Astrocyte (in vitro differentiated cells and primary cell): ENCODE data around the gene MYO1E. TPM values are rescaled to one million over a fixed set of nuclear protein-coding genes. Genes with fewer than 3 reads are reported as not detected.

Source experiments
- DNase-seq: peaks from one replicate; pipeline ENCODE4 v3.0.0-alpha.2; 2010; ENCODE audit warnings: low read depth
- FAIRE-seq: peaks from 2 replicates; lab custom pipeline; 2011; peaks lifted over from hg19 to GRCh38; lab: Jason Lieb, UNC
- H2AFZ ChIP-seq: 2 replicates; pipeline ENCODE4 v1.6.0; 2012; ENCODE audit warnings: low read depth, low read length, inconsistent platforms
- H3K27ac ChIP-seq: 2 replicates; pipeline ENCODE4 v1.5.1; 2011; ENCODE audit warnings: low read depth, low read length, inconsistent platforms
- H3K27me3 ChIP-seq: 2 replicates; pipeline ENCODE4 v1.6.0; 2011; ENCODE audit warnings: low read length, inconsistent platforms; ENCODE audit not compliant: insufficient read depth
- H3K36me3 ChIP-seq: 2 replicates; pipeline ENCODE4 v1.5.1; 2011; ENCODE audit warnings: low read length, inconsistent platforms; ENCODE audit not compliant: insufficient read depth
- H3K4me1 ChIP-seq: 2 replicates; pipeline ENCODE4 v1.5.1; 2011; ENCODE audit warnings: low read length, inconsistent platforms; ENCODE audit not compliant: insufficient read depth
- H3K4me2 ChIP-seq: 2 replicates; pipeline ENCODE4 v1.6.0; 2012; ENCODE audit warnings: low read length, inconsistent platforms
- H3K4me3 ChIP-seq: 2 replicates; pipeline ENCODE4 v1.5.1; 2011; ENCODE audit warnings: low read depth, mild to moderate bottlenecking, low read length, inconsistent platforms; ENCODE audit not compliant: insufficient read depth
- H3K79me2 ChIP-seq: 2 replicates; pipeline ENCODE4 v1.6.0; 2012; ENCODE audit warnings: mild to moderate bottlenecking, low read length, inconsistent platforms; ENCODE audit not compliant: insufficient read depth
- H3K9ac ChIP-seq: 2 replicates; pipeline ENCODE4 v1.6.0; 2012; ENCODE audit warnings: mild to moderate bottlenecking, low read length, inconsistent platforms
- H3K9me3 ChIP-seq: 2 replicates; pipeline ENCODE4 v1.5.1; 2012; ENCODE audit warnings: low read depth, mild to moderate bottlenecking, low read length, inconsistent platforms; ENCODE audit not compliant: insufficient read depth
- H4K20me1 ChIP-seq: 2 replicates; pipeline ENCODE4 v1.6.0; 2012; ENCODE audit warnings: low read length, inconsistent platforms; ENCODE audit not compliant: insufficient read depth
- H3K27ac Mint-ChIP-seq: one replicate; pipeline ENCODE4 v1.8.0; 2021; ENCODE audit warnings: mild to moderate bottlenecking, mixed read lengths; ENCODE audit not compliant: unreplicated experiment
- H3K27me3 Mint-ChIP-seq: one replicate; pipeline ENCODE4 v1.8.0; 2021; ENCODE audit warnings: low read depth, mixed read lengths; ENCODE audit not compliant: unreplicated experiment
- H3K36me3 Mint-ChIP-seq: one replicate; pipeline ENCODE4 v1.8.0; 2021; ENCODE audit warnings: low read depth, mixed read lengths; ENCODE audit not compliant: unreplicated experiment
- H3K4me1 Mint-ChIP-seq: one replicate; pipeline ENCODE4 v1.8.0; 2021; ENCODE audit warnings: low read depth, mixed read lengths; ENCODE audit not compliant: unreplicated experiment
- H3K4me3 Mint-ChIP-seq: one replicate; pipeline ENCODE4 v1.8.0; 2021; ENCODE audit warnings: mild to moderate bottlenecking, moderate library complexity, mixed read lengths; ENCODE audit not compliant: unreplicated experiment
- H3K9me3 Mint-ChIP-seq: one replicate; pipeline ENCODE4 v1.8.0; 2021; ENCODE audit warnings: mild to moderate bottlenecking, mixed read lengths; ENCODE audit not compliant: unreplicated experiment
- CTCF ChIP-seq: IDR thresholded peaks from 2 replicates; pipeline ENCODE4 v1.5.1; 2011; ENCODE audit warnings: low read depth, mild to moderate bottlenecking, inconsistent platforms, low read length, moderate library complexity; ENCODE audit not compliant: insufficient read depth
- EZH2 ChIP-seq: IDR thresholded peaks from 2 replicates; pipeline ENCODE4 v1.6.1; 2012; ENCODE audit warnings: mild to moderate bottlenecking, low read length, inconsistent platforms; ENCODE audit not compliant: insufficient read depth
- total RNA-seq: library from RNA; stranded (reverse); gene quantifications from 2 replicates; pipeline ENCODE4 v1.2.1, GENCODE V29; 2021

MYO1E gene
- total RNA-seq, 1 donor from 2014 or later, result 227 TPM

DNA sequence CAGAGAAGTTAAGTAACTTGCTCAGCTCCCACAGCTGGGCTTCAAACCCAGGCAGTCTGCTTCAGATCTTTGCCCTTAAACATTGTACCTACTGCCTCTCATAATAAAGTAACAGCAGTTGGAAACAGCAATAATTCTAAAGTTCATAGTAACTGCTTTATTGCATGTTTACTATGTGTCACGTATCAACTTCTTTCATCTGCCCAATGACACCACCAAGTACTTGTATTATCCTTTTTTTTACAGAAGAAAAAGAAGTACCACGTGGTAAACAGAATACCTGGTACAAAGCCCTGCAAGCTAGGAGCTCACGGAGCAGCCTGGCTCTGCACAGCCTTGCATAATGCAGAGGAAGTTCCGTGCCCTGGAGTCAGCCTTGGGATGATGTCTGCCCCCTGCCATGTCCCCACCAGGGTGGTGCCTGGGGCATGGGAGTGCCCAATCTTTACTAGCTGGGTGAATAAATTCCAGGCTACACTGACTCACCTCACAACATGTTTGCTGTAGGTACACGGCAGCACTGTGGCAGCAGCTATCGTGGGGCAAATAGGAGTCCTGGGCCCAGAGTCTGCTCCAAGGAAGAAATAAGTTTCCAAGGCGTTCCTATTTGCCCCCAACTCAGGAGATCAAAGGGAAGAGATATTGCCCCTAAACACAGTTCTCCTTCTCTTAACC, 88.8 kb downstream of the MYO1E start:
- TF ChIP-seq CTCF (no peak), EZH2 (no peak)
- FAIRE-seq, result no peak
- peaks cover 6% of the 10 kb centered on the region for H3K36me3 Mint-ChIP-seq
- H3K27ac Mint-ChIP-seq, result no peak overlapping the region
- Histone ChIP-seq H3K4me2 (no peak overlapping the region), H3K27me3 (no peaks in the 10 kb centered on the region), H3K36me3 (no peaks in the 10 kb centered on the region), H3K4me3 (no peak overlapping the region), H3K9me3 (no peaks in the 10 kb centered on the region), H3K9ac (no peak overlapping the region), H3K4me1 (peaks cover 6% of the 10 kb centered on the region), H2AFZ (no peak overlapping the region), H3K79me2 (peaks cover 89% of the 10 kb centered on the region), H3K27ac (no peak overlapping the region), H4K20me1 (peaks cover 65% of the 10 kb centered on the region)
- peaks cover 4% of the 10 kb centered on the region for H3K4me1 Mint-ChIP-seq
- no peaks in the 10 kb centered on the region for H3K9me3 Mint-ChIP-seq
- H3K27me3 Mint-ChIP-seq, result no peaks in the 10 kb centered on the region
- no peak overlapping the region for H3K4me3 Mint-ChIP-seq
- no peak for DNase-seq

GRCh38 chr15:59282515-59283337, 89.9 kb downstream of the MYO1E start:
- Mint-ChIP-seq H3K4me3 (no peak overlapping the region), H3K9me3 (no peaks in the 10 kb centered on the region), H3K4me1 (peaks cover 5% of the 10 kb centered on the region), H3K27ac (no peak overlapping the region), H3K36me3 (peaks cover 7% of the 10 kb centered on the region), H3K27me3 (no peaks in the 10 kb centered on the region)
- Histone ChIP-seq H3K27ac (no peak overlapping the region), H3K27me3 (no peaks in the 10 kb centered on the region), H3K4me2 (no peak overlapping the region), H4K20me1 (peaks cover 71% of the 10 kb centered on the region), H2AFZ (no peak overlapping the region), H3K4me3 (no peak overlapping the region), H3K9ac (no peak overlapping the region), H3K79me2 (peaks cover 90% of the 10 kb centered on the region), H3K9me3 (no peaks in the 10 kb centered on the region), H3K36me3 (no peaks in the 10 kb centered on the region), H3K4me1 (peaks cover 6% of the 10 kb centered on the region)
- FAIRE-seq (no peak), DNase-seq (no peak)
- TF ChIP-seq EZH2 (no peak), CTCF (no peak)

- TF ChIP-seq EZH2, result no peak
- TF ChIP-seq CTCF, result no peak
- Histone ChIP-seq H2AFZ (no peak overlapping the region), H3K36me3 (no peaks in the 10 kb centered on the region), H3K4me3 (no peak overlapping the region), H3K79me2 (peaks cover 90% of the 10 kb centered on the region), H3K9me3 (no peaks in the 10 kb centered on the region), H3K4me2 (no peak overlapping the region), H3K4me1 (peaks cover 6% of the 10 kb centered on the region), H3K27ac (no peak overlapping the region), H3K27me3 (no peaks in the 10 kb centered on the region), H3K9ac (no peak overlapping the region), H4K20me1 (peaks cover 70% of the 10 kb centered on the region)
- Mint-ChIP-seq H3K36me3 (peaks cover 7% of the 10 kb centered on the region), H3K9me3 (no peaks in the 10 kb centered on the region), H3K4me3 (no peak overlapping the region), H3K4me1 (peaks cover 8% of the 10 kb centered on the region), H3K27me3 (no peaks in the 10 kb centered on the region), H3K27ac (no peak overlapping the region)
- no peak for DNase-seq
- FAIRE-seq, result no peak
These were observed 91.0 kb downstream of the MYO1E start for GRCh38 chr15:59281699-59282098.
